HepG2 (cell line): ENCODE results near the gene SMCO4. TPM values are rescaled to one million over a fixed set of nuclear protein-coding genes. Genes with fewer than 3 reads are reported as not detected.
A peak's percentile ranks its signal among the peaks of the same experiment; 100 is the strongest.

Experiments
- ATAC-seq: fragments of 200-7000 bp; cut with Tn5 transposase; 3 replicates; pipeline ENCODE4 v1.9.1; 2020; ENCODE audit warnings: mild to moderate bottlenecking, moderate library complexity
- BruUV-seq: library from RNA; stranded (reverse); fragments of 400-500 nt; replicated peaks from 2 replicates; lab custom pipeline; 2021; lab: Mats Ljungman, UMichigan
- CTCF ChIA-PET: fragments of 300-600 bp; formaldehyde crosslinking; extraction: SDS; loops from one replicate; lab custom pipeline; 2021; ENCODE audit warnings: low total read pairs, inconsistent platforms, low intra/inter-chr PET ratio; lab: Yijun Ruan, JAX
- POLR2A ChIA-PET: fragments of 350-600 bp; sonication (Branson Sonifier 250); formaldehyde crosslinking; loops from one replicate; lab custom pipeline; 2020; ENCODE audit warnings: antibody characterized with exemption, inconsistent platforms; lab: Yijun Ruan, JAX
- DNase-seq: peaks from one replicate; pipeline ENCODE4 v3.0.0-alpha.2; 2015; ENCODE audit warnings: low spot score
- FAIRE-seq: peaks from 3 replicates; lab custom pipeline; 2011; peaks lifted over from hg19 to GRCh38; lab: Jason Lieb, UNC
- H2AFZ ChIP-seq: one replicate; pipeline ENCODE4 v1.6.1; 2011; ENCODE audit warnings: low read length, inconsistent platforms
- H3K27ac ChIP-seq: fragments of 300-600 bp; 3 replicates; pipeline ENCODE4 v1.8.0; 2011; ENCODE audit warnings: mixed run types, mild to moderate bottlenecking, mixed read lengths, low read length, inconsistent platforms; ENCODE audit not compliant: insufficient read depth; ENCODE audit errors: extremely low read length
- H3K27me3 ChIP-seq, 2 experiments: fragments of 200-600 bp in 1 of 2; 2 replicates in 1 of 2; 3 replicates in 1 of 2; pipeline versions ENCODE4 v1.6.0 to v1.8.0; 2011; ENCODE audit warnings: low read length in 2 of 2, mild to moderate bottlenecking in 2 of 2, moderate library complexity in 2 of 2, inconsistent platforms in 1 of 2; ENCODE audit not compliant: insufficient read depth in 2 of 2, control insufficient read depth in 1 of 2
- H3K36me3 ChIP-seq, 2 experiments: fragments of 200-600 bp in 1 of 2; replicated peaks in 1 of 2; 2 replicates in 1 of 2; 3 replicates in 1 of 2; pipeline versions ENCODE4 v1.5.1 to v1.8.0; 2011; ENCODE audit warnings: low read length in 2 of 2, inconsistent platforms in 1 of 2; ENCODE audit not compliant: insufficient read depth in 2 of 2, control insufficient read depth in 1 of 2
- H3K4me1 ChIP-seq: 2 replicates; pipeline ENCODE4 v1.5.1; 2012; ENCODE audit warnings: low read length, inconsistent platforms; ENCODE audit not compliant: insufficient read depth
- H3K4me2 ChIP-seq: 2 replicates; pipeline ENCODE4 v1.6.0; 2011; ENCODE audit warnings: low read depth, low read length, inconsistent platforms
- H3K4me3 ChIP-seq, 3 experiments: fragments of 200-600 bp in 1 of 3; sonication (generic), shearing (Covaris generic) in 1 of 3; replicated peaks in 1 of 3; 2 replicates each; pipeline ENCODE4 v1.5.1; 2011 to 2016; ENCODE audit warnings: low read length in 3 of 3, inconsistent platforms in 2 of 3, low read depth in 2 of 3, mild to moderate bottlenecking in 2 of 3, control low read depth in 1 of 3, mixed read lengths in 1 of 3; ENCODE audit not compliant: insufficient read depth in 1 of 3
- H3K79me2 ChIP-seq: one replicate; pipeline ENCODE4 v1.6.1; 2011; ENCODE audit warnings: low read length, inconsistent platforms; ENCODE audit not compliant: insufficient read depth
- H3K9ac ChIP-seq: 2 replicates; pipeline ENCODE4 v1.6.0; 2011; ENCODE audit warnings: mild to moderate bottlenecking, low read depth, low read length, inconsistent platforms; ENCODE audit not compliant: insufficient read depth
- H3K9me3 ChIP-seq: 2 replicates; pipeline ENCODE4 v1.5.1; 2012; ENCODE audit warnings: mild to moderate bottlenecking, low read length
- H4K20me1 ChIP-seq: 2 replicates; pipeline ENCODE4 v1.6.0; 2011; ENCODE audit warnings: inconsistent platforms, mild to moderate bottlenecking, low read length, moderate library complexity; ENCODE audit not compliant: insufficient read depth
- BORCS8-MEF2B ChIP-seq: sonication (generic); formaldehyde crosslinking; IDR thresholded peaks from 2 replicates; pipeline ENCODE4 v1.8.0; 2022; ENCODE audit warnings: mild to moderate bottlenecking, missing genetic modification reagents
- ETS1 ChIP-seq: sonication (generic); formaldehyde crosslinking; IDR thresholded peaks from 2 replicates; pipeline ENCODE4 v1.4.0; 2020; ENCODE audit warnings: missing genetic modification reagents
- FOXA3 ChIP-seq: IDR thresholded peaks from 2 replicates; pipeline ENCODE4 v1.6.1; 2016; ENCODE audit warnings: missing genetic modification reagents, missing compliant biosample characterization
- HOMEZ ChIP-seq: IDR thresholded peaks from 2 replicates; pipeline ENCODE4 v1.6.1; 2016; ENCODE audit warnings: low read depth
- IRF9 ChIP-seq: sonication (generic); formaldehyde crosslinking; IDR thresholded peaks from 2 replicates; pipeline ENCODE4 v1.8.0; 2022; ENCODE audit warnings: missing genetic modification reagents, mild to moderate bottlenecking, borderline replicate concordance
- MIER3 ChIP-seq: IDR thresholded peaks from 2 replicates; pipeline ENCODE4 v1.6.1; 2016; ENCODE audit warnings: missing compliant biosample characterization, borderline replicate concordance
- NCOA2 ChIP-seq: sonication (generic); formaldehyde crosslinking; IDR thresholded peaks from 2 replicates; pipeline ENCODE4 v1.8.0; 2022; ENCODE audit warnings: inconsistent platforms
- PAWR ChIP-seq: sonication (generic); formaldehyde crosslinking; IDR thresholded peaks from 2 replicates; pipeline ENCODE4 v1.4.0; 2020; ENCODE audit warnings: missing genetic modification reagents, mild to moderate bottlenecking, borderline replicate concordance
- SPEN ChIP-seq: sonication (generic); formaldehyde crosslinking; IDR thresholded peaks from 2 replicates; pipeline ENCODE4 v1.5.1; 2020; ENCODE audit warnings: low read depth, mild to moderate bottlenecking, missing genetic modification reagents
- TOPORS ChIP-seq: sonication (generic); formaldehyde crosslinking; IDR thresholded peaks from 2 replicates; pipeline ENCODE4 v1.8.0; 2023; ENCODE audit warnings: mild to moderate bottlenecking, missing genetic modification reagents
- ZC3H4 ChIP-seq: sonication (generic); formaldehyde crosslinking; IDR thresholded peaks from 2 replicates; pipeline ENCODE4 v1.4.0; 2020; ENCODE audit warnings: missing genetic modification reagents, borderline replicate concordance
- ZNF121 ChIP-seq: sonication (generic); formaldehyde crosslinking; IDR thresholded peaks from 2 replicates; pipeline ENCODE4 v1.5.0; 2020; ENCODE audit warnings: mild to moderate bottlenecking, missing genetic modification reagents
- ZSCAN20 ChIP-seq: sonication (generic); formaldehyde crosslinking; IDR thresholded peaks from 2 replicates; pipeline ENCODE4 v1.4.0; 2020; ENCODE audit warnings: missing genetic modification reagents, mild to moderate bottlenecking, borderline replicate concordance
- ZXDC ChIP-seq: sonication (generic); formaldehyde crosslinking; IDR thresholded peaks from 2 replicates; pipeline ENCODE4 v1.5.0; 2020; ENCODE audit warnings: mild to moderate bottlenecking, missing genetic modification reagents
- WGBS: methylation state at CpG from one replicate; pipeline ENCODE4 v1.1.6; 2017; ENCODE audit warnings: low lambda C conversion rate; 5-methylcytosine and 5-hydroxymethylcytosine counted together
- in situ Hi-C: cut with HindIII; loops from 2 replicates; pipeline ENCODE4 v1.10.0; 2017; ENCODE audit warnings: low pct_unique_long_range_greater_than_20kb; ENCODE audit not compliant: extremely low pct_ligation_motif_present
- intact Hi-C: fragments of 100-400 bp; cut with micrococcal nuclease; formaldehyde crosslinking; loops from one replicate; pipeline ENCODE4 v1.10.0; 2022; ENCODE audit not compliant: unreplicated experiment
- polyA plus RNA-seq, 8 experiments: library from polyadenylated mRNA; depleted of rRNA in 3 of 8; stranded (reverse) in 7 of 8; unstranded in 1 of 8; fragments of >200 nt; fragmentation: Illumina TruSeq in 4 of 8; extraction: Trizol in 4 of 8; gene quantifications; 2 replicates each; pipeline versions ENCODE4 v1.2.1 to v1.2.3, GENCODE V29; 2011 to 2016; ENCODE audit warnings: low read depth in 4 of 8, missing spikeins in 1 of 8, mixed read lengths in 1 of 8; ENCODE audit not compliant: insufficient read depth in 1 of 8
- total RNA-seq, 5 experiments: library from RNA; depleted of rRNA; stranded (reverse); fragments of >200 nt; fragmentation: Illumina TruSeq; extraction: Trizol; gene quantifications; 2 replicates each; pipeline ENCODE4 v1.2.3, GENCODE V29; 2016; ENCODE audit warnings: low read depth in 1 of 5
- TF ChIP-seq, protein P1 (sequence below): sonication (generic); formaldehyde crosslinking; IDR thresholded peaks from 2 replicates; pipeline ENCODE4 v1.4.0; 2020; ENCODE audit warnings: mild to moderate bottlenecking, missing genetic modification reagents

Gene SMCO4
- total and polyA plus RNA-seq, 2 of the 13 experiments (the other 11 are each of a cell fraction or from before 2014, with no cell fraction given): 10.6 to 28.5 TPM

DNA sequence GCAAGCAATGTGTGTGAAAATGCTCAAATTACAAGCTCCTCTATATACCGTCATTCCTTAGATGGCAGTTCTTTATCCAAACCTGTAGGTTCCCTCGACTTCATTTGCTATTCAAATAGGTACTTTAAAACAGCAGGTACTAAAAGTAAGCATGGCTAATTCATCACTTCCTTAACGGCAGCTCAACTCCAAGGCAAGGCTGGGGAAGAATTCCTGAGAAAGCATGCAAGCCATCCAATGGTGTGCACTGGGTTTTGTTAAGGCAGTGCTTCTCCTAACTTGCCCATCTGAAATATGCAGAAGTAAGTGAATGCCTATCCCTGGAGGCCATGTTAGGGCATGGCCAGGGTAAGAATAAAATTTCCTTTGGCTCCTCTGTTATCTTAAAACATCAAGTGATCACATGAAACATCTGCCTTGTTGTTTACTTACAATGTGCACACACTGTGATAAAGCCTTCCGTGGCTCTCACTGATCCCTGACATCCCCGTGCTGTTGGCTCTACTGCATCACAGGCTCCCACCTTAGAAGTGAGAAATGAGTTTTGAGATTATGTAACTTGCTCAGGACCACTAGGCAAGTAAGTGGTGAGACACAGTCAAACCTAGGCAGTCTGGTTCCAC is 52.1 kb downstream of the SMCO4 start:
- Histone ChIP-seq H3K4me2 (no peak overlapping the region), H3K27me3 (no peaks in the 10 kb centered on the region), H4K20me1 (peaks cover 15% of the 10 kb centered on the region; the same call in 1 of the 2 replicates), H3K36me3 (peaks cover 0 to 1% of the 10 kb centered on the region in 2 experiments; a peak in 1 of 5 replicates), H3K9me3 (no peaks in the 10 kb centered on the region), H2AFZ (no peak overlapping the region), H3K9ac (no peak overlapping the region), H3K79me2 (no peaks in the 10 kb centered on the region), H3K4me3 (no peak overlapping the region), H3K27ac (no peak overlapping the region), H3K4me1 (peaks cover 91% of the 10 kb centered on the region)
- in situ Hi-C loops (loop anchor here (5.0 kb wide), 1 partner anchor 36 kb away; no protein-coding TSS in a partner anchor), intact Hi-C loops (no loop called here)
- ChIA-PET CTCF (no interaction called here), POLR2A (interaction anchor here (2.8 kb wide), 1 partner anchor 51 kb away, joined by 25 read pairs; the partner anchor contains the start of gene SMCO4)
- no TSS peak for BruUV-seq
- no peak for FAIRE-seq
- 70% methylated on average over 5 of the region's 5 CpGs for WGBS
- DNase-seq: no peak
- ATAC-seq: no peak
- TF ChIP-seq ZC3H4 (CRISPR knock-in tag) (no peak), MIER3 (CRISPR knock-in tag) (no peak), TOPORS (0 out of 2 replicates have a peak, but pooled peaks have one; percentile 35), NCOA2 (CRISPR knock-in tag) (no peak), ETS1 (CRISPR knock-in tag) (no peak), ZXDC (CRISPR knock-in tag) (no peak), HOMEZ (CRISPR knock-in tag) (no peak), SPEN (CRISPR knock-in tag) (no peak), BORCS8-MEF2B (CRISPR knock-in tag) (no peak), ZSCAN20 (CRISPR knock-in tag) (no peak), PAWR (CRISPR knock-in tag) (no peak), ZNF121 (CRISPR knock-in tag) (no peak), IRF9 (no peak), FOXA3 (CRISPR knock-in tag) (peak; percentile 45; the same call in 1 of the 2 replicates)
- TF ChIP-seq, protein P1, sequence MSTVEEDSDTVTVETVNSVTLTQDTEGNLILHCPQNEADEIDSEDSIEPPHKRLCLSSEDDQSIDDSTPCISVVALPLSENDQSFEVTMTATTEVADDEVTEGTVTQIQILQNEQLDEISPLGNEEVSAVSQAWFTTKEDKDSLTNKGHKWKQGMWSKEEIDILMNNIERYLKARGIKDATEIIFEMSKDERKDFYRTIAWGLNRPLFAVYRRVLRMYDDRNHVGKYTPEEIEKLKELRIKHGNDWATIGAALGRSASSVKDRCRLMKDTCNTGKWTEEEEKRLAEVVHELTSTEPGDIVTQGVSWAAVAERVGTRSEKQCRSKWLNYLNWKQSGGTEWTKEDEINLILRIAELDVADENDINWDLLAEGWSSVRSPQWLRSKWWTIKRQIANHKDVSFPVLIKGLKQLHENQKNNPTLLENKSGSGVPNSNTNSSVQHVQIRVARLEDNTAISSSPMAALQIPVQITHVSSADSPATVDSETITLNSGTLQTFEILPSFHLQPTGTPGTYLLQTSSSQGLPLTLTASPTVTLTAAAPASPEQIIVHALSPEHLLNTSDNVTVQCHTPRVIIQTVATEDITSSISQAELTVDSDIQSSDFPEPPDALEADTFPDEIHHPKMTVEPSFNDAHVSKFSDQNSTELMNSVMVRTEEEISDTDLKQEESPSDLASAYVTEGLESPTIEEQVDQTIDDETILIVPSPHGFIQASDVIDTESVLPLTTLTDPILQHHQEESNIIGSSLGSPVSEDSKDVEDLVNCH (CRISPR knock-in tag): no peak
